KMS-11 (cell line): ENCODE measurements around the gene ZNF446.
A peak's percentile ranks its signal among the peaks of the same experiment; 100 is the strongest.

ENCODE experiments used
- H2AFZ ChIP-seq: fragments of 200-600 bp; sonication (generic); 2 replicates; pipeline ENCODE4 v1.6.1; 2016; ENCODE audit warnings: antibody characterized with exemption, mixed run types, low read depth
- H3K27ac ChIP-seq: fragments of 200-600 bp; sonication (generic); 2 replicates; pipeline ENCODE4 v1.6.1; 2016; ENCODE audit warnings: mild to moderate bottlenecking, mixed run types
- H3K27me3 ChIP-seq: fragments of 200-600 bp; sonication (generic); 2 replicates; pipeline ENCODE4 v1.6.1; 2017; ENCODE audit warnings: mild to moderate bottlenecking, low read depth, mixed run types, moderate library complexity; ENCODE audit not compliant: insufficient read depth
- H3K36me3 ChIP-seq: fragments of 200-600 bp; sonication (generic); 2 replicates; pipeline ENCODE4 v1.6.1; 2017; ENCODE audit warnings: mild to moderate bottlenecking, mixed run types; ENCODE audit not compliant: insufficient read depth
- H3K4me1 ChIP-seq: fragments of 200-600 bp; sonication (generic); 2 replicates; pipeline ENCODE4 v1.6.1; 2016; ENCODE audit warnings: mild to moderate bottlenecking, low read depth, mixed run types; ENCODE audit not compliant: poor library complexity, severe bottlenecking
- H3K4me2 ChIP-seq: fragments of 200-600 bp; sonication (generic); 2 replicates; pipeline ENCODE4 v1.7.0; 2016; ENCODE audit warnings: mild to moderate bottlenecking, mixed run types
- H3K4me3 ChIP-seq: fragments of 200-600 bp; sonication (generic); IDR thresholded peaks from 2 replicates; pipeline ENCODE4 v1.6.1; 2017; ENCODE audit warnings: low read depth, low read length, mixed read lengths; ENCODE audit not compliant: insufficient read depth
- H3K79me2 ChIP-seq: fragments of 200-600 bp; sonication (generic); 2 replicates; pipeline ENCODE4 v1.6.1; 2016; ENCODE audit warnings: low read depth, mixed run types; ENCODE audit not compliant: insufficient read depth
- H3K9ac ChIP-seq: fragments of 200-600 bp; sonication (generic); 2 replicates; pipeline ENCODE4 v1.6.1; 2016; ENCODE audit warnings: mild to moderate bottlenecking, mixed run types
- H4K20me1 ChIP-seq: fragments of 200-600 bp; sonication (generic); 2 replicates; pipeline ENCODE4 v1.6.1; 2016; ENCODE audit warnings: mild to moderate bottlenecking, mixed run types; ENCODE audit not compliant: insufficient read depth
- TF ChIP-seq, protein P1 (sequence below): fragments of 200-600 bp; sonication (generic); conservative IDR thresholded peaks from 2 replicates; pipeline ENCODE4 v1.6.1; 2017; ENCODE audit warnings: low read depth, mild to moderate bottlenecking, antibody characterized with exemption, low read length, moderate library complexity, mixed read lengths

The ZNF446 gene

DNA sequence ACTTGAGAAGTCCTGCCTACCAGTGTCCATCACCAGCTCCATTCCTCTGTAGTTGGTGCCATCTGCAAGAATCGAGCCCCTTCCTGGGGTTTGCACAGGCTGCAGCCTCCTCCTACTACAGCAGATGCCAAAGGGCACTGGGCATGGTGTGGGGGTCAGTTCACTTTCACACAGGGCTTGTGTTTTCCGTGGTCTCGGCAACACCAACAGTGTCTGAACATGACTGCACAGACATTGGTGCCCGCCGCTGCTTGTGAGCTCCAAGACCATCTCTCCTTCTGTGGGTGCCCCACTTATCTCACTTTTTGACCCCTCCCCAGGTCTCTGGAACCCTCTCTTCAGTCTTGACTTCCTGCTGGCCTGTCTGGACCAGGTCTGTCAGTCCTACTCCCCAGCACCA lies 15.2 kb downstream of the ZNF446 start:
- H3K4me1 ChIP-seq, result no peaks in the 10 kb centered on the region
- H3K27ac ChIP-seq, result no peak overlapping the region
- H3K9ac ChIP-seq, result no peak overlapping the region
- H4K20me1 ChIP-seq, result no peaks in the 10 kb centered on the region
- no peak overlapping the region for H3K4me3 ChIP-seq
- TF ChIP-seq, protein P1, sequence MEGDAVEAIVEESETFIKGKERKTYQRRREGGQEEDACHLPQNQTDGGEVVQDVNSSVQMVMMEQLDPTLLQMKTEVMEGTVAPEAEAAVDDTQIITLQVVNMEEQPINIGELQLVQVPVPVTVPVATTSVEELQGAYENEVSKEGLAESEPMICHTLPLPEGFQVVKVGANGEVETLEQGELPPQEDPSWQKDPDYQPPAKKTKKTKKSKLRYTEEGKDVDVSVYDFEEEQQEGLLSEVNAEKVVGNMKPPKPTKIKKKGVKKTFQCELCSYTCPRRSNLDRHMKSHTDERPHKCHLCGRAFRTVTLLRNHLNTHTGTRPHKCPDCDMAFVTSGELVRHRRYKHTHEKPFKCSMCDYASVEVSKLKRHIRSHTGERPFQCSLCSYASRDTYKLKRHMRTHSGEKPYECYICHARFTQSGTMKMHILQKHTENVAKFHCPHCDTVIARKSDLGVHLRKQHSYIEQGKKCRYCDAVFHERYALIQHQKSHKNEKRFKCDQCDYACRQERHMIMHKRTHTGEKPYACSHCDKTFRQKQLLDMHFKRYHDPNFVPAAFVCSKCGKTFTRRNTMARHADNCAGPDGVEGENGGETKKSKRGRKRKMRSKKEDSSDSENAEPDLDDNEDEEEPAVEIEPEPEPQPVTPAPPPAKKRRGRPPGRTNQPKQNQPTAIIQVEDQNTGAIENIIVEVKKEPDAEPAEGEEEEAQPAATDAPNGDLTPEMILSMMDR, result no peak
- H2AFZ ChIP-seq, result no peak overlapping the region
- H3K79me2 ChIP-seq, result no peaks in the 10 kb centered on the region; the same call in 1 of the 2 replicates
- no peak overlapping the region for H3K4me2 ChIP-seq
- H3K36me3 ChIP-seq, result no peaks in the 10 kb centered on the region
- H3K27me3 ChIP-seq, result no peaks in the 10 kb centered on the region

DNA sequence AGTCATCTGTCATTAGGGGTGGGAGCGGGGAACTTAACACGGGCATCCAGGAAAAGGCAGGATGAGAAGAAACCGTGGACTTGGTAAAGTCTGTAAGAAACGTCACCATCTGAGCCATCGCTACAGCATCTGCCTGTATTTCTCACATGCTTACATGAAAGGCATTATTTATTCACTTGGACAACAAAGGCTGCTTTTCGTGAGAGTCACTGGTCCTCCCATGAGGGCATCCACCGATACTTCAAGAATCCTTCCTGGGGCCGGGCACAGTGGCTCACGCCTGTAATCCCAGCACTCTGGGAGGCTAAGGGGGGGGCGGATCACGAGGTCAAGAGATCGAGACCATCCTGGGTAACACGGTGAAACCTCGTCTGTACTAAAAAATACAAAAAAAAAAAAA lies 16.1 kb downstream of the ZNF446 start:
- H4K20me1 ChIP-seq, result no peaks in the 10 kb centered on the region
- H3K27ac ChIP-seq, result no peak overlapping the region
- TF ChIP-seq, protein P1, result no peak
- H3K36me3 ChIP-seq, result no peaks in the 10 kb centered on the region
- H2AFZ ChIP-seq, result no peak overlapping the region
- H3K79me2 ChIP-seq, result peaks cover 1% of the 10 kb centered on the region; the same call in 1 of the 2 replicates
- H3K9ac ChIP-seq, result no peak overlapping the region
- H3K4me2 ChIP-seq, result no peak overlapping the region
- no peaks in the 10 kb centered on the region for H3K27me3 ChIP-seq
- no peaks in the 10 kb centered on the region for H3K4me1 ChIP-seq
- no peak overlapping the region for H3K4me3 ChIP-seq

DNA sequence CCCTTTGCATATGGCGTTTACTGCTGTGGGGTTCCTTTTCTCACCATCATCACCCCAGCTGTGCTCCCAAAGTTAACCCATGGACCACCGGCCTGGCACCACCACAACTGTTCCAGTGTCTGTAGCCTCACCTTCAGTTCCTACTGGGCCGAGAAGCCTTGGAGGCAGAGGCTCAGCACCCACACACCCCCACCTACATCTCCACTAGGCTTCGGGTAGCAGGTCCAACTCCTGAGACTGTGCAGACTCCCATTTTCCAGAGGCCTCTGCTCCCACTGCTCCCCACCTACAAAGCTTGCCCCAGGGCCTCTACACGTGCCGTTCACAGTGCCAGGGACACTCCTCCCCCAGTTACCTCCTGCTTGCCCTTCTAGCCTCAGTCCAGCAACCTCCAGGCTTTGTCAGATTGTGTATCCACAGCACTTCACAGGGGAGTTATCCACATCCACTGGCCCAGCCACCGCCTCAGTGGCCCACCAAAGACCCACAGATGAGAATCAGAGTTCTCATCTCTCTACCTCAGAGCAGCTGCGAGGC lies 21.6 kb downstream of the ZNF446 start:
- Histone ChIP-seq H3K4me3 (no peak overlapping the region), H3K4me1 (peaks cover 10% of the 10 kb centered on the region), H3K27me3 (no peaks in the 10 kb centered on the region), H3K9ac (no peak overlapping the region), H4K20me1 (no peaks in the 10 kb centered on the region), H3K36me3 (no peaks in the 10 kb centered on the region), H3K4me2 (no peak overlapping the region; the same call in 1 of the 2 replicates), H2AFZ (no peak overlapping the region), H3K79me2 (peaks cover 16% of the 10 kb centered on the region; the same call in 1 of the 2 replicates), H3K27ac (no peak overlapping the region)
- TF ChIP-seq, protein P1, result no peak

DNA sequence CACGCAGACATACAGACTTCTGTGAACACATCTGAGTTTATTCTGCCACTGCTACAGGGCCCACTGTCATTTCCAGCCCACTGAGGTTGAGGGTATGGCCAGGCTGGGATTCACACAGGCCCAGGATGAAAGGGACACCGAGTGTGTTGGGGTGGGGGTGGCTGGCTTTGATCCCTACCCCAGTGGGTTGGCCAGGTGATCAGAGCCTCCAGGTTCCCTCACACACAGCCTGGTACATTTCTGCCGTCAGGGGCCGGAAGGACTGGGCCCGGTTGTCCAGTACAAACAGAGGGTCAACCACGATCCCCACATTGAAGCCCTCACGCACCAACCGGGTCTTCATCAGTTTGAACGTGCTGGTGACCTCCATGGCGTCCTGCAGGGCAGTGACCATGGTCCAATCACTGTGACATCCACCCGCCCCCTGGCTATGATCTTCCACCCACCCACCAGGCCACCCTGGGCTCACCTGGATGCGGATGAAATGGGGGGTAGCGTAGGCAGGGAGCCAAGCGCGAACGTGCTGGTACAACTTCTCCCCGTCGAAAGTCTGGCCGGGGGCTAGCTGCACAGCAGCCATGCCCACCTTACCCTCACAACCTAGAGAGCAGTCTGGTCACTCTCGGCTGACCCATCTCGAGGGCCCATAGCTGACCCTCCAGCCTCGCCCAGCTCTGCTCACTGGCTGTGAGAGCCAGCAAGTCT lies 22.3 kb downstream of the ZNF446 start:
- Histone ChIP-seq H3K27ac (peak overlapping the region; percentile 33; the same call in 1 of the 2 replicates), H4K20me1 (no peaks in the 10 kb centered on the region), H3K4me3 (no peak overlapping the region), H3K4me2 (peak overlapping the region; percentile 96), H2AFZ (peak overlapping the region; percentile 77), H3K79me2 (peaks cover 16% of the 10 kb centered on the region; the same call in 1 of the 2 replicates), H3K4me1 (peaks cover 10% of the 10 kb centered on the region), H3K27me3 (no peaks in the 10 kb centered on the region), H3K36me3 (no peaks in the 10 kb centered on the region), H3K9ac (peak overlapping the region; percentile 76)
- TF ChIP-seq, protein P1, result no peak
